Fibroblast of skin of abdomen (primary cell): ENCODE data around the gene SLC30A2.

Experiments used
- DNase-seq: peaks from one replicate; pipeline ENCODE4 v3.0.0-alpha.2; 2013

Gene SLC30A2

DNA sequence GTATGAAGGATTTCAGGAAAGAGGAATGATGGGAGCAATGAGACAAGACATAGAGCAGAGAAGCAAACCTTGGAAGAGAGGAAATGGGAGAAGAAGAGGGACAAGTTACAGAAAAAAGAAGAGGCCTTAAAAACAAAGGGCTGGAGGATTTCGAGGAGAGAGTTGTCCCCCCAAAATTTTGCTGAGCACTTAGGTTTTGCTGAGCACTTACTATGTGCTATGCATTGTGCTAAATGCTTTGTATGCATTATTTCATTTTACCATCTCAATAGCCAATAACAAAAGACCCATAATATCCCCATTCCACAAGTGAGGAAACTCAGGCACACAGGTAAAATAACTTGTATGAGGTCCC, 24.0 kb upstream of the SLC30A2 start:
- DNase-seq: no peak

DNA sequence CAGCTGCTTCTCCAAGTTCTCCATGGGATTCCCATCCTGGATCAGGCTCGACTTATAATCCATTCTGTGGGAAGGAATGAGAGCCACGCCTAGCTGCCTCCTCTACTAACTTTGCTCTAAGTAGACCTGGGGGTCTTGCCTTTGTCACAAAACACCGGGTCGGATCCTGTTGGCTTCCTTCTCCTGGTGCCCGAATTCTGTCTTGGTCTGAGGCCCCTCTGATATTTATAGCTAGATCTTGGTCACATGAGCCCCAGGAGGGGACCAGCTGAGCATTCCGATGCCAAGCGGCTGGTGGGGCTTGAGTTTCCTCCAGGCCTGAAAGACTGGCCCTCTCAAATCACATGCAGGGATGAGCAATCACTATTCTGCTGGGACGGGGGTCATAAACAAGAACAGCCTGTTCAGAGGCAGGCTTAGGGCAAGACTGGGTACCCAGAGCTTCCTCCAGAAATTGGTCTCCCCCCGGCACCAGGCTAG, 21.6 kb upstream of the SLC30A2 start, which contains the start of gene TRIM63:
TRIM63 (minus strand) TSS at position 199 of the 480 bp plus-strand sequence; CDS start at position 63, 136 bp downstream.
- DNase-seq: no peak

DNA sequence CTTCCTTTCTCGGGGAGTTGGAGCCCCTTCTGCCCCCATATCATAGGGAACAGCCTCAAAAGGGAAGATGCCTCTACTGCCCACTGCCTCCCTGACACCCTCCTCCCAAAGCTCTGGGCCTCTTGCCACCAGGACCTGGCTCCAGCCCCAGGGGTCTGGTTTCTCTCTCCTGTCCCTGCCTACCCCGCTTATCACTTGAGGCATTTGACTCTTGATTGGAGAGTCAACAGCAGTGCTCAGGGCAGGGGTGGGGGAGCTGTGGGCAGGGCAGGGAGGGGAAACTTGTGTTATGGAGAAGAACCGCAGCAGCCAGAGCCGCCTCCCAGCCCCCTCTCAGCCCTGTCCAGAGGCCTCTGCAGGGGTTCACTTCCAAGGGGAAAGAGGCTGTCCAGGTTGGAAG, 20.9 kb upstream of the SLC30A2 start:
- no peak for DNase-seq

DNA sequence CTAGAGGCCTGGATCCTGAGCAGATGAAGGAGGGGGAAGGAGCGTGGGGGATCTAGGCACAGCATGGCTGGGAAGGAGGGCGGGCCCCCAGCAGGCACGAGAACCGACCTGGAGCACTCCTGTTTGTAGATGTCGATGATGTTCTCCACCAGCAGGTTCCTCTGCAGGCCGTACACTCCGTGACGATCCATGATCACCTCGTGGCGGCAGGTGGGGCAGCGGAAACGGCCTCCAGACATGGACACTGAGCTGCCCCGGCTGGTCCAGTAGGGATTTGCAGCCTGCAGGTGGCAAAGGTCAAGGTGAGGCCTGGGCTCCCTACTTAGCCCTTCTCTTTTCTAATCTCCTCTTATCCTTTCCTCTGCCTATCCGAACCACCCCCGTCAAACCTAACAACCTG, 20.2 kb upstream of the SLC30A2 start:
- DNase-seq: no peak

DNA sequence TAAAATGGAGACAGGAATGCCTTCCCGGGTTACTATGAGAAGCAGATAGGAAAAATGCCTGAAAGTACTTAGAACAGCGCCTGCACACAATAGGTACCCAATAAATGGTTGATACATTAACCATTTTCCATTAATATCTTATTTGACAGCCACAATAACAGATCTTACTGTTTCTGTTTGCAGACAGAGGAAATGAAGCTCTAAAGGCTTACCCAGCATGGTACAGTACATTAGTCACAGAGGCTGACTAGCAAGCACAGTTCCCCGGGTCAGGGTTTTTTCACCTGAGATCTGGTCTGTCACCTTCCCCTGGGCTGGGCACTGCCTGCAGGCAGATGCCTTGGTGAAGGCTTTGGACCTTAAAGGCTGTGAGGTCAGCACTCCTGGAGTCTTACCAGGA, 18.6 kb upstream of the SLC30A2 start:
- DNase-seq: no peak

DNA sequence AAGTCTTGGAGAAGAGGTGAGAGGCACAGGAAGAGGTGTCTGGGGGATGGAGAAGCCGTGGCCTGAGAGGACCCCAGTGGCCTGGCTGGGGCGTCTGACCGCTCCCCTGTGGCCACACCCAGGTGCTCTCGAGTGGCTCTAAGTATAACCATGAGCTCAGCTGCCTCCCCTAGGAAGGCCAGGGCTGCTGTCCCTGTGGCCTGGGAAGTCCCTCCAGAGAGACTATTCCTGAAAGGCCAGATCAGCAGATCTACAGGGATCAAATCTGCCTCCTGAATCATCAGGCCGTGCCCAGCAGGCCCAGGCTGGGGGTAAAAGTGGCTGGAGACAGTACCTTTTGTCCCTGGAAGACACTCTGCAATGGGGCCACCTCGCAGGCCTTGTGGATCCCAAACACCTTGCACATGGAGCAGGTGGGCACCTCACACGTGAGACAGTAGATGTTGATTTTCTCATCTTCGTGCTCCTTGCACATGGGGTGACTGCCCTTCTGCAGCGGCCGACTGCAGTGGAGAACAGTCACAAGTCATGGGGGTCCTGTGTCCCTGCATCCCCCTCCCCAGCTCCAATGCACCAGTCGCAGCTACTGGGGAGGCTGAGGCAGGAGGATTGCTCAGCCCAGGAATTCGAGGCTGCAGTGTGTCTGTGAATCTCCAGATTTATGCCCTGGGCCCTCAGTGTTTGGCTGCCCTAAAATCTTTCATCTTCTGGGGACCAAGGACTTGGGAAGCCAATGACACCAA, 15.1 kb upstream of the SLC30A2 start:
- no peak for DNase-seq

DNA sequence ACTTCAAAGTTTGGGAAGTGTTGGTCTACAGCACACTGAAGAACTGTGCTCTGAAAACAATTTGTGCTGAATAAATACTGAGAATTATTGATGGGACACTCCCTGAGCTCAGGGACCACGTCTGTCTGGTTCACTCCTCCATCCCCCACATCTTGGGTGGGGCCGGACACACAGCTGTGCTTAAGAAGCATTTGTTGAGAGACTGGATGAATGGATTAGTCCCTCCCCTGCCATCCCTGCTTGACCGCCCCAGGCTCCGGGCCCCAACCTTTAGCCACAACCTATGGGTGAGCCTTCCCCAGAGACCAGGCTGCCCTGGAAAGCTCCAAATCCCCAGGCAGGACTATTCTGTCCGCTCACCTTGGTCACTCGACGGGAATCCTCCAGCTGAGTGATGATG, 14.0 kb upstream of the SLC30A2 start:
- DNase-seq: no peak

DNA sequence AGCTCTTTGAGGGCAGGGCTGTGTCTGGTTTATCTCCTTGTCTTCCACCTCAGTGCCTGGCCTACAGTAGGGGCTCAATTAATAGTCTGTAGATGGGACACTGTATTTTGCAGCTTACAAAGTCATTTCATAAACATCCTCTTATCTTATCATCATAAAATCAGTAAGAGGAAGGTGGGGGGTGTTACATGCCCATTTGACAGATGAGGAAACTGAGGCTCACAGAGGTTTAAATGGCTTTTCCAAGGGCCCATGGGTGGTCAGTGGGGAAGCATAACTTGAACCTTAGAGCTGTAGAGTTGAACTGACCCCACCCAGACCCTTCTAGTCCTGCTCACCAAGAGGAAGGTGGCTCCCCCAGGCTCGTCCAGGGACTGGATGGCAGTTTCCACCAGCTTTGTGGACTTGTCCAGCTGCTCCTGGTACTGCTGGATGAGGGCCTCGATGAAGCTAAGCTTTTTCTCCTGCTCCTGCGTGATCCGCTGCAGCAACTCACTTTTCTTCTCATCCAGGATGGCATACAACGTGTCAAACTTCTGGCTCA, 12.2 kb upstream of the SLC30A2 start:
- no peak for DNase-seq

DNA sequence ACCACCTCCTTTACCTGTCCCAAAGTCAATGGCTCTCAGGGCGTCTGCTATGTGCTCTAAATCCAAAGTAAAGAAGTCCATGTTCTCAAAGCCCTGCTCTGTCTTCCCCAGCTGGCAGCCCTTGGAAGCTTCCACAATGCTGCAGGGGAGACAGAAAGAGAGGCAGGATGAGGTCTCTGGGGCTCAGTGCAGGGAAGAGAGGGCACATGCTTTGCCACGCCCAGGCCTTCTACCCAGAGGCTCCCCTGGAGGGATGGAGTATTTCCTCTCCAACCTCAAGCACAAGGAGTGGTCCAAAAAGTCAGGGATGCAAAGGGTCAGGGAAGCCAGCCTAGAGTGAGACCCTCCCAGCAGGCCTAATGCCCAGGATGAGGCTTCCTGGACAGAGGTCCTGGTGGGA, 11.3 kb upstream of the SLC30A2 start:
- DNase-seq: no peak

DNA sequence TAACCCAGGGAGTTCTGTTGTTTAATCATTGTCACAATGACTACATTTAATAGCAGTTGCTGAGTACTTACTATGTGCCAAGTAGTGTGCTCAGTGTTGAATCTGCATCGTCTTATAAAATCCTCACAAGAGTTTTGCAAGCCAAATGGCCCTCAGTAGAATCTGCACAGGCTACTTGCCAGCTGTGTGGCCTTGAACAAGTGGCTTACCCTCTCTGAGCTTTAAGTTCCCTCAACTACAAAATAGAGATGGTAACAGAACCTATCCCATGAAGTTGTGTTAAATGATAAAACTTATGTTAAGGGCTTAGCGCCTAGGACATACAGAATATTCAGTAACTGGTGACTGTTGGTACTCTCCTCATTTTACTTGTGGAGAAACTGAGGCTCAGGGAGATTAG, 9.1 kb upstream of the SLC30A2 start:
- DNase-seq: no peak

DNA sequence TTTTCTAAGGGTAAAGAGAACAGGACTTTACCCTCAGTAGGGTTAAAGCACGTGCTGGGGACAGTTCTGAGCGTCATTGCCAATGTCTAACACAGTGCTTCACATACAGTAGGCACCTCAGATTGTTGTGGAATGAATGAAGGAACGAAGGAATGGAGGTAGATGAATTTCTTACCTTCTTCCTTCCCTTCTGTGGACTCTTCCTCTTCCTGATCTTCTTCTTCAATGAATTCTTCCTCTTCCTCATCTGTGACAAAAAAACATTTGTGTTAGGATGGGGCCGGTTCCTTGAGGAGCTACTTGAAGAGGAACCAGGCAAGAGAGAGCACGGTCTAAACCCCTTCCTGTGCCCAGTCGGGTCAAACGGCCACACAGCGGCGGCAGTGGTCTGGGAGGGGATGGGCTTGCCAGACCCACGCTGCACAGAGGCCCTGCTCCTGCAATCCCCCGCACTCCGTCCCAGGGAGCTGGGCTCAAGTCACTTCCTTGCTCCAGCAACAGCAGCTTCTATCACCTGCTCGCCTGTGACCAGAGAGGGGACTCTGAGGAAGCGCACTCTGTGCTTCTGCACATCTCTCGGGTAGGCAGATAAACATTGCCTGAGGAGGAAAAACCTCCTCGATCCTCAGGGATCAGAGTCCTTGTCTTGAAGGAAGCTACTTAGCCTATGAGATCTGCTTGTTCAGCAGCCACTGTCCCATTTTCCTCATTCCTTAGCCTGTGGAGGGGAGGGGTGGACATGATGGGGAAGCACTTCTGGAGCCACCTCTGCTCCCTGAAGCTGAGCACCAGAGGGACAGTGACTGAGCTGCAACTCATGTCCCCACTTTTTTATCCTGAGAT, 8.0 kb upstream of the SLC30A2 start:
- no peak for DNase-seq

DNA sequence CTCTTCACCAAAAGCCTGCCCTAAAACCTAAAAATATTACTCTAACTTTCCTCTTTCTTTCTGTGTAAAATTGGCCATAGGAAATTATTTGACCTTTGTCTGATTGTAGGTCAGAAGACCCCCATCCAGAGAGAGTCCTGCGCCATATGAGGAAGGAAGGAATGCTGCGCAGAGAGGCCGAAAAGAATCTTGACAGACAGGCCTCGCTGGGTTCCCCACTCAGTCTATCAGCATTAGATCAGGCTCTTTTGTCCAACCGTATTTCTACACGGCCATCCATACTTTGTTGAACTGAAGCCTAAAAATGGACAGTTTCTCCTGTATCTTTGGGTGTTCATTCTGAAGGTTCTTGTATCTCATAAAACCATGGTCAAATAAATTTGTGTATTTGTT, 4.3 kb upstream of the SLC30A2 start:
- no peak for DNase-seq

DNA sequence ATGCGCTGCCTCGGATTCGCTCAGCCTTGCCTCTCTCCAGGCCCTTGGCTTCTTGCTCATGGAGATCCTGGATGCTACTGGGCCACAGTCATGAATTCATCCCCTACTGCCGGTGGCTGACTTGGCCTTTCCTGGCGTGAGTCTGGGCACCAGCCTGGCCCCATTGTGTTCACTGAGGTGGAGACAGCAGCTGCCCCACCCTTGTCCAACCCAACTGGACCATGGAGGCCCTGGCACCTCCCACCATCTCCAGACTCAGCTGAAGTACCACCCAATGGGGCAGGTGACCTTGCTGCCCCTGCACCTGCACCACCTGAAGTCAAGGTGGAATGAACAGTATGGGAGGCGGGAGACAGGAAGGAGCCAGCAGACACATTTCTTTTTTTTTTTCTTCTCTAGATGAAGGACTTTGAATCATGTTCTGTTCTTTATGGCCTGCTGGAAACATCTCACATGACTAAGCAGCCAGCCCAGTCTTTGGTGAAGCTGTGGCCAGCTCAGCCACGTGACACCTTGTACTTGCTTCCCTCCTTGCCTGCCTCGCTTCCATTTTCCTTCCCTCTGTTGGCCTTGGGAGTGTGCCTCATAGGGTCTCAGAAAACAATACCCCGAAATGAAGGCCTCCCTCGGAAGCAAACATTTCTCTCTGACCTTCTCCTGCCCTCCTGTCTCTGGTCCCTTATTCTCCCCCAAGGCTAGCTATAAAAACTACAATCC, 3.8 kb upstream of the SLC30A2 start:
- no peak for DNase-seq

DNA sequence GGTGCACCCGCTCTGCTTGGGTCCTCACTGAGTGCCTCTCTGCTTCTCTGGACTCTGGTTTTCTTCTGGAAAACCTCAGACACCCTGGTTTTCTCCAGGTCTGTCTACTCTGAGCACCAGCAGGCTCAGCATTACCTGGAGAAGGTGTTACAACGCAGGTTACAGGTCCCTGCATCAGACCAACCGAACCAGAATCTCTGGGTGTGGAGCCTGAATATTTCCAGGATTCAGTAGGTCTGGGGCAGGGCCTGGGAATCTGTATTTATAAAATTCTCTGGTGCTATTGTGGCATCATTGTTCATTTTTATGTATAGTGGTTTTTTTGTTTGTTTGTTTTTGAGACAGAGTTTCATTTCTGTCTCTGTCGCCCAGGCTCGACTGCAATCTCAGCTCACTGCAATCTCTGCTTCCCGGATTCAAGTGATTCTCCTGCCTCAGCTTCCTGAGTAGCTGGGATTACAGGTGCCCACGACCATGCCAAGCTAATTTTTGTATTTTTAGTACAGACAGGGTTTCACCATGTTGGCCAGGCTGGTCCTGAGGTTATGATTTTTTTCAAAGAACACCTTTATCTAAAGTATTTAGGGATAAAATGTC, 1.5 kb upstream of the SLC30A2 start:
- no peak for DNase-seq

DNA sequence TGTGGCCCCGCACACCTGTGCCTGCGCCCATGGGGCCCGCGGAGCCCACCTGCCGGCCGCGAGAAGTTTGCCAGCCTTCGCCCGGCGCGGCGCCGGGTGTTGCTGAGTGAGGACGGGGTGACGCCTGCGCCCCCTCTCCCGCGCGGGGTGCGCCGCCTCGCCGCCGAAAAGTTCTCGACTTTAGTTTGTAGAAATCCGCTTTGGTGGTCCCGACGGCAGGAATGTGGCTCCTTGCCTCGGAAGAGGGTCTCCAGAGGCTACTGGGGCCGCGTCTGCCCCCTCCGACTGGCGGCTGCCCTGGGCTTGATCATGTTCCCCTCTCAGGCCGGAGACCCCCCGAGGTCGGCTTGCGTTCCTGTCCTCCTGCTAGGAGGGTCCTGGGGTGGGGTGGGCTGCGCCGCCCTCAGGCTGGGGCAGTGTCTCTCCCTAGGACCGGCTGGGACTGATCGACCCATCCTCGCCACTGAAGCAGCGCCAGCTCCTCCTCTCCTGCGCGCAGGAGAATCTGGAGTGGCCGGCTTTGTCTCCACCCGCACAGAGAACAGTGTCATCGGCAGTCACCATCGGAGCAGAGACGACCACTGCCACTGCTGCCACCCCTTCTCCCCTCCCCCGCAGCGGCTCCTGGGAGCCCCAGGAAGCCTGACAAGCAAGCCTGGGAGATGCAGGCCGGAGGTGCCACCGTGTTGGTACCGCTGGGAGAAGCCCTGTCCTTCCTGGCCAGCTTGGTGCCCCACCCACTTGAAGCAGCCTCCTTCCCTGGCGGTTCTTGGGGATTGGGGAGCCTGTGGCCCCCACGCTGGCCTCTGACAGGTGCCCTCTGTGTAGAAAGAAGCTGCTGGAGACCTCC, 553 bp upstream of the SLC30A2 start:
- DNase-seq: no peak

DNA sequence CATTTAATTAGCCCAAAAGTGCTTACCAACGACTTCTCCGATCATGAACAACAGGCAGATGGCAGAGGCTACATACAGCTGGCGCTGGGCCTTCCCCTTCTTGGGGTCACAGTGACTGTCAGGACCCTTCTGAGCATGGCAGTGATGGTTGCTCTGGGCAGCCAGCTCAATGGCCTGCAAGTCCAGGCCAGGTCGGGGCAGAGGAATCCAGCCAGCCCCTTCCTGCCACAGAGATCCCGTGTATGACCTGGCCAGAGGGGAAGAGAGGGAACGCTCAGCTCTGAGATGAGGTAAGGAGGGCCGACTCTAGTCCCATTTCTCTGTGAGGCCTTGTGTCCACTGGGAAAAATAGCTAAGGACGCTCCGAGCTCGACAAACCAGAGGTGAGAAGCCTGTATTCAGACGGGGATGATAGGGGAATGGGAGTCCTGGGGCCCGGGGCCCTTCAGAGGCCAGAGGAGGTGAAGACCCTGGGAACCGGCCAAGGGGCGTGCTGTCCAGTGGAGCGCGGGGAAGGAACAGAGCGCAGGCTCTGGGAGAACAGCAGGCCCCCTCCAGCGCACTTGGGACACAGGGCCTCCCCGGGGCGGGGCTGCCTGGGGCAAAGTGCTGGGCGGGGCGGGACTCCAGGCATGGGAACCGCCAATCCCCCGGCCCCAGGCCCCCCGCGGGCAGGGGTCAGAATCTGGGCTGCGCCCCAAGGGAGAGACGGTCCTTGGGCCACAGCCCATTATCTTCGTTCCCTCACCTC, 772 bp downstream of the SLC30A2 start:
- DNase-seq: no peak

DNA sequence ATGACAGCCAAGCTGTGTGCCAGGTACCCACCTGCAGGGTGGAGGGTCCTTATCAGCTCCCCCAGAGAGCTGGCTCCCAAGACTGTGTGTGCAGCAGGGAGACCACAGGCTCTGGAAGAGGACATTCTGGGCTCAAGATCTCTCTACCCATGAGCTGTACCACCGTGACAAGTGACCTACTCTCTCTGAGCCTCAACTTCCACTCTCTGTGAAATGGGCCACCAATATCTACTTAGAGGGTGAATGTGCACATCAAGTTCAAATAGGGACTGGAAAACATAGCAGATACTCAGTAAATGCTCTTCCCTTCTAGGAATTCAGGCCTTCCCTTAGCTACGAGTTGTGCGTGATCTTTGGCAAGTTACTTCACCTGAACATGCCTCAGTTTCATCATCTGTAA, 1.5 kb downstream of the SLC30A2 start:
- no peak for DNase-seq

DNA sequence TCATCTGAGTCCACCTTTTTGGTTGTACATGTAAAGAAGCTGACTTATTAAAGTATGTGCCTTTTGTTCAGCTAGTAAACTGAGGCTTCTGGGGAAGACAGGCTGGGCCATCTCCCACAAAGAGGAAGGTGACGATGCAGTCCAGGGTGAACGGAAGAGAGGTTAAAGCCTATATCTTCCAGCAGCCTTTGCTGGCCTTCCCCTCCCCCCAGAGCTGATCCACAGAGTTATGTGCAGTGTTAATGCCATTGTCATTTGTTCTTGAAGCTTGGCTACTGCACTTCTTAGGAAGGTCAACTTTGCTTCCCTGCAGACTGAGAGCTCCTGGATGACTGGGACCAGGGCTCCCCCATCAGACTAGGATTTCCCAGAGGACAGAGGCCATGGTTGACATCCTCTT, 2.2 kb downstream of the SLC30A2 start:
- DNase-seq: no peak

DNA sequence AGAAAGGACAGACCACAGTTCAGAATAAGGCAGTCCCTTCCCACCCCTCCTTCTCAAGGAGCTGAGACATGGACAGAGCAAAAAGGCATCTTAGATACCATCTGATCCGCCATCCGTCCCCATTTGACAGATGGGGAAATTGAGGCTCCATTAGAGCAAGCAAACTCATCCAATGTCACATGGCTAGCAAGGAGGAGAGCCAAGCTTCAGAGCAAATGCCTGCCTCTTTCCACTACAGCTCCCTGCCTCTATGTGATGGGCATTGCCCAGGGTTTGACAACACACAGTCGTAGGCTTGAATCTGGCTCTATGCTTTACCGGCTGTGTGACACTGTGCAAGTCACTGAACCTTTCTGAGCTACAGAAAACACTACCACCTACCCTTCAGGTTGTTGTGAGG, 3.9 kb downstream of the SLC30A2 start:
- DNase-seq: no peak

DNA sequence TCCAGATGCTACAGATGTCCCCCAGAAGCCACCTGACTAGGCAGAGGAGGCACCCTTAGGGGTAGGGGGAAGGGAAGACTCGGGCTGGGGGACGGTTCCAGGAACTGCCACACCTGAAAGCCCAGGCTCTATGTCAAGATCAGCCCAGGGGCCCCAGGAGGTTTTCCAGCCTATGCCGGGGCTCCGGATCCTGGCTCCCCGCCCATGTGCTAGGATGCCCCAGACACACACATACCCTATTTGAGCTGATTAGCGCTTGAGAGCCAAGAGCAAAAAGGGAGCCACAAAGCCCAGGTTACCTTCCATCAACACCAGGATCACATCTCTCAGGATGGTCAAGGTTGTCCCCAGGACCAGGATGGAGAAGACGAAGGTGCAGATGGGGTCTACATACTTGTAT, 4.5 kb downstream of the SLC30A2 start:
- no peak for DNase-seq

DNA sequence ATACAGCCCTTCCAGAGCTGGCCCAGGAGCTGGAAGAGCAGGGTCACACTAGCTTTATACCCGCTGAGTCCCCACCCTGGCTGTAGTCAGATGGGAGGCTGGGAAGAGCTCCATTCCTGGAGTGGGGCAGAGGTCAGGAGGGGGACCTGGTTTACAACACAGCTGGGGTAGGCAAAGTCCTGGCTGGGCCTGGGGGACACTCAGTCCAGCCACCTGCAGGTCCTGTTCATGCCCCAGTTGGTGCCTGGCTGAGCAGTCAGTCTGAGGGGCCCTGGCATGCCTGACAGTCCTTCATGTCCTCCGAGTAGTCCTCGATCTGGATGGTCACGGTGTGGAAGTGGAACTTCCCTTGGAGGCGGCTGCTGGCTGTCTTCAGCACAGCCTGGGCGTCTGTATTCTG, 7.0 kb downstream of the SLC30A2 start:
- no peak for DNase-seq
